CD4-positive, alpha-beta T cell treated with Interleukin-1 beta for 1 hour (primary cell): Measurements from ENCODE around the gene PCYT2.

Experiments
- DNase-seq, 2 donors: peaks; one replicate each; pipeline ENCODE4 v3.0.0-alpha.2; 2020 to 2022

Gene PCYT2

DNA sequence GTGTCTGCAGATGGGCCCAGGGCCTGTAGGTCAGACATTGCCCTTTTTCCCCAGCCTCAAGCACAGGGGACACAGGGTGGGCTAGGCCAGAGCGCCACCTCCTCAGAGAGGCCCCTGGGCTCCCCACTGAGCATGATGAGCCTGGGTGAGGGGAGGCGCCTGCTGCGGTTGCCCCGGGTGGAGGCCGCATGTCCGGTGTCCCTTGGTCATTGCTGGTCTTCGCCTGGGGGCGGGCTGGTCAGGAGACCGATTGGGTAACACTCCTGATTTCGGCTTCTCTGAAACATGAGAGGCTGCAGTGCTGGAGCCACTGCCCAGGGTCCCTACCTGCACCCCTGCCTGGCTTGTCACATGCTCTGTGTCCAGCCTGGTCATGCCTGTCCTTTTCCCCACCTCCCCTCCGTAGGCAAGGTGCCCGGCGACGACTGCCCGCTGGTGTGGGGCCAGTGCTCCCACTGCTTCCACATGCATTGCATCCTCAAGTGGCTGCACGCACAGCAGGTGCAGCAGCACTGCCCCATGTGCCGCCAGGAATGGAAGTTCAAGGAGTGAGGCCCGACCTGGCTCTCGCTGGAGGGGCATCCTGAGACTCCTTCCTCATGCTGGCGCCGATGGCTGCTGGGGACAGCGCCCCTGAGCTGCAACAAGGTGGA, 11.6 kb downstream of the PCYT2 start:
- no peak for DNase-seq

DNA sequence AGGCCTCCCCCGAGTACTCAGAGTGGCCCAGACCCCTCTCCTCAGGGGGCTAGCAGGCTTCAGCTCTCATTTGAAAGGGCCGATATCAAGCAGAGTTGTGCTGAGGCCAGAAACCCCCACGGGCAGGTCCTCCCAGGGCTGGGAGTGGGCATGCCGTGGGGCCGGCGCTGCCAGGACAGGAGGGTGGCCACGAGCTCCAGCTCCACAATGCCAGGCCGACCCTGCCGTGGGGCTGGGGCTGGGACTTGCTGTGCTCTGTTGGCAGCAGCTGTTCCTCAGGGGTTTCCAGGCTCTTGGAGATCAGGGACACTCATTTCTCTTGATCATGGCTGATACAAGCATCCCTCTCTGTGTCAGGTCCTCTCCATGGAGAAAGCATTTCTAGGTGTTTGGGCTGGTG, 12.3 kb downstream of the PCYT2 start:
- no peak for DNase-seq

DNA sequence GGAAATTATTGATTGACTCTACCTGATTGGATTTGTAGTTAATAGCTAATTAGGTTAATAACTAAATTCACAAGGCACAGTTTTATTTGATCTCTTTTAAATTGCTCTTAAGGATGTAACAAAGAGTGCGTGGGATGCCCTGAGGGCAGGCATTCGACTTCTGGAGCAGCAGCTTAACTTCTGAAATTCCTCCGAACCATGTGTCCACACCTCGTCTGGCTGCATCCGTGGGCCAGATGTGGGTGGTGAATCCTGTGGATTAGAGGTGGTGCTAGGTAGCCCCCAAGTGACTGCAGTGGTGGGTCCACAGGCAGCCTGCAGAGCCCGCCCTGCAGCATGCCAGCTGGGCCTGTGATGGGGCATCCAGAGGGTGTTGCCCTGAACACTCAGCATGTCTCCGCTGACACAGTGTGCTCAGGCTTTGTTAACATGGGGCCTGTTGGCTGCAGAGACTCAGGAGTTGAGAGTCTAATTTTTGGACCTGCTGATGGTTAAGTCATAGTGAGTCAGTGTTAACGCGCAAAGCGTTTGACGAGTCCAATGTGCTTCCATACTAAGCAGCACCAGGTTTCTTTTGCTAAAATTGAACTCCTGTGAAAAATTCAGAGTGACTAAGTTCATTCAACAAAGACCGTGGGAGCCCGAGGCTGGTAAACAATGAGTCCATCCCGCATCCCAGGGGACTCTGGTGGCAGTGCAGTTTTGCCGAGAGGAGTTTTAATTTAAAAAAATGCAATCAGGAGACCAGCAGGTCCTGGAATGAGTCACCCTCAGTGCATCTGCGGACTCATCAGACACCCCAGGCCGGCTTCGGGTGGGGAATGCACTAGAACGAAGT, 13.0 kb downstream of the PCYT2 start:
- DNase-seq, result no peak

DNA sequence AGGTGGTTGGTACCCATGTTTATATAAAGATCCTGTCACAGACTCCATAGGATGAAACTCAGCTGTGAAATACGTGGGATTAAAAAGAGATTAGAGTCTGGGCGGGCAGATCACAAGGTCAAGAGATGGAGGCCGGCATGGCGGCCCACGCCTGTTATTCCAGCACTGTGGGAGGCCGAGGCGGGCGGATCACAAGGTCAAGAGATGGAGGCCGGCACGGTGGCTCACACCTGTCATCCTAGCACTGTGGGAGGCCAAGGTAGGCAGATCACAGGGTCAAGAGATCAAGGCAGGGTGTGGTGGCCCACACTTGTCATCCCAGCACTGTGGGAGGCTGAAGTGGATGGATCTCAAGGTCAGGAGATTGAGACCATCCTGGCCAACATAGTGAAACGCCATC, 15.8 kb downstream of the PCYT2 start:
- no peak for DNase-seq

DNA sequence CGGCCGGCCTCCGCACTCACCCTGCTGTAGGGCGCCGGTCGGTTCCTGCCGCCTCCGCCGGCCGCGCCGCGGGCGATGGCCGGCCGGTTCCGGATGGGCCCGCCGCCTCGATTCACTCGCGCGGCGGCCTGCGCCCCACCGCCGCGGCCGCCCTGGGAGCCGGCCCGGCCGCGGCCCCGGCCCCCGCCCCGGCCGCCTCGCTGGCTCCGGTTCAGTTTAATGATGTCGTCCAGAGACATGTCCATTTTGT, 20.0 kb downstream of the PCYT2 start:
- DNase-seq, result no peak

DNA sequence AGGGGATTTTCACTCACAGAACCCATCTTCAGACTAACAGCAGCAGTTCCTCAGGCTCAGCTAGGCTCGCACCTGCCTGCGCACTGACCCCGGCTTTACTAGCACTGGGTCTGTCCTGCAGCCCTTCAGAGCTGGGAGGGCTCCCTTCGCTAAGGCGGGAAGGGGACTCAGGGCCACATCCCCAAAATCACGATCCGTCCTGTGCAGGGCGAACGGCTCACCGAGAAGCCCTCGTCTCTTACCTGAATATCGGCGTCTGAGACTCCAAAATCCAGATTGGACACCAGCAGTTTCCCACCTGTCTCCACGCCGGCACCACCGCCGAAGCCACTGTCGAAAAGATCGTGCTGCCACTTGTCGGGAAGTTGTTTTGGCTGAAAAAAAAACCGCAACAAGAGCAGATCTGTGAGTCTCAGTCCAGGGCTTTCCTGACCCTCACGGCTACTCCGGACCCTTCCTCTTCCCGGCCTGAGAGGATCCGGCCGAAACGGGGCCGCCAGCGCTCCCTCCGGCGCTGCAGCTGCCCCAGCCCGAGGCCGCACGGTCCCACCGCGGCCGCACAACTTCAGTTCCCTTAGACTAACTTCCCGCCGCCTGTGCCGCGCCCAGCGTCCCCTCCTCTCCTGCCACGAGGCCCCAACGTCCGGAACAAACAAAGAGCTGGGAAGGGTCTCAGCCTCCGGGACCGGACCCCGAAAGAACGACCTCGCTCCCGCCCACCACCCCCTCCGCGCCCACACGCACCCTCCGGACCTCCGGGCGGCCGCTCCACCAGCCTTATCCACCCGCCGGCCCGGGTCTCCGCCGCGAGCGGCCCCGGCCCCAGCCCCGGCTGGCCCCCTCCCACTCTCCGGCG, 20.5 kb downstream of the PCYT2 start:
- DNase-seq, result no peak

DNA sequence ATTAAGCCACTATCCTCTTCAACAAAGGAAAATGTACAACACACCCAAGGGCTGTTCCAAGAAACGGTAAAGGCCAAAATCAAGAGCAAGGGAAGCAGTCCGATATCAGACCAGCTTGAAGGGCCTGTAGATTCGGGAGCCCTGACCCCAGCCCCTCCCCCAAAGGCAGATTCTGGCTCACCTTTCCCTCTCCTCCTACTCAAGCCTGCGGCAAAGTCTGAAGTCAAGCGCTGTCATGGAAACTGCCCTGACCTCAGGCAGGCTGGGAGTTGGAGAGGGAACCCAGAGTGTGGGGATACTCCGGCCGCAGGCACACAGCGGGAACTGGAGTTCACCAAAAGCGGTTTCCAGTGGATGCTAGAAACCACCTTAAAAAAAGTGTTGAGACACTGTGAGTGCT, 21.6 kb downstream of the PCYT2 start:
- DNase-seq, result no peak

DNA sequence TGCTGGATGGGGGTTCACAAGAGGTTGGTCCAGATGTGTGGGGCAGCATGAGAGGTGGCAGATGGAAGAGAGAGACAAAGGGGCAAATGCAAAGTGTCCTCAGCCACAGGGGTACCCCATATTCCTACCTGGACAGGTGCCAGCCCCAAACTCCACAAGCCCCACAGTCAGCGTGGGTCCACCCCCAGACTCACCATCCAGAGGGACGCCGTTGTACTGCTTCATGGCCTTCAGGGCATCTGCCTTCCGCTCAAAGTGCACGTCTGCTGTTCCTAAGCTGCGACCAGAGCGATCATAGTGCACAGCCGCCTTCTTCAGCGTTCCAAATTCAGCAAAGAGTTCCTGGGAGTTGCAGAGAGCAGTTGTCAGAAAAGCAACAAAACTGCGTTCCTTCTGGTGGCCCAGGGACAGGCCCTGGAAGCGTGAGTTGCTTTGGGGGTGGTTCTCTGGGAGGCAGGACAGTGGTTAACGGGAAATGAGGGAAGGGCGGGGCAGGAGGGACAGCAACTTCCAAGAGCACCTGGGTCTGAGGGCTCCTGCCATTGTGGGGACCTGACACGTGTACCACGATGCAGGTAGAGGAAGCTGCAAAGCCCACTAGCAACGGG, 22.1 kb downstream of the PCYT2 start:
- no peak for DNase-seq

DNA sequence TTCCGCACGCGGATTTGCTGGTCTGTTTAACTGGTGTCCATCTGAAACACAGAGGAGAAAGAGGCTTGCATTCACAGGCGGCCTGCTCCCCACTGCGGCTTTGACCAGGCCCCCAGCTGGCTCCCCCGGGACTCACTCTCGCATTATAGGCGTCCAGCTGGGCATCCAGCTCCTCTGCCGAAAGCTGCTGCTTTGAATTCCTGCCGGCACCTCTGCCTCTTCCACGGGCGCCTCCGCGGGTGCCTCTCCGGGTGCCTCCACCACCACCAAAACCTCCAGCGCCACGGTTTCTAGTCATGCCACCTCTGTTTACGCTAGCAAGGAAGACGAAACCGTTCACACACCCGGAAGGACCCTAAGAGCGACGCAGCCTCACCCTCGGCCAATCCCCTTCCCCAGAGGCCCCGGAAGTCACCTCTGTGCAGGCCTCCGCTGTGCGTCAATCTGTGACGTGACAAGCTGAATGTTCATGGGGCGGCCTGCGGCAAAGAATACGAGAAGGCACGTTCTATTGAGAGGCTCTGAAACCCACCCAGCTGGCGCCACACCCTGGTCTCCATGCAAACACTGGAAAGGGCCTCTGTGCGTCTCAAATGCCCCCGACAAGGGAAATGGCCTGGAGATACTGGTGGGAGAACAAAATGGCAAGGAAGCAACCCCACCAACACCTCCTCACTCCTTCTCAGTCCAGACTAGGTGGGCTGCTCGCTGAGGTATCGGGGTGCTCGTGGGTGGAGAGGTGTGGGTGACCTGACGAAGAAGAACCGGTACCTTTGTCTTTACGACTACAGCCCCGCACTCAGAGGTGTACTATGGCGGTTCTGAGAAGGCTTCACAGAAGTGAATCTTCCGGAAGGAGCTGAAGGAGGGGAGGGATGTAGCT, 22.9 kb downstream of the PCYT2 start:
- no peak for DNase-seq

DNA sequence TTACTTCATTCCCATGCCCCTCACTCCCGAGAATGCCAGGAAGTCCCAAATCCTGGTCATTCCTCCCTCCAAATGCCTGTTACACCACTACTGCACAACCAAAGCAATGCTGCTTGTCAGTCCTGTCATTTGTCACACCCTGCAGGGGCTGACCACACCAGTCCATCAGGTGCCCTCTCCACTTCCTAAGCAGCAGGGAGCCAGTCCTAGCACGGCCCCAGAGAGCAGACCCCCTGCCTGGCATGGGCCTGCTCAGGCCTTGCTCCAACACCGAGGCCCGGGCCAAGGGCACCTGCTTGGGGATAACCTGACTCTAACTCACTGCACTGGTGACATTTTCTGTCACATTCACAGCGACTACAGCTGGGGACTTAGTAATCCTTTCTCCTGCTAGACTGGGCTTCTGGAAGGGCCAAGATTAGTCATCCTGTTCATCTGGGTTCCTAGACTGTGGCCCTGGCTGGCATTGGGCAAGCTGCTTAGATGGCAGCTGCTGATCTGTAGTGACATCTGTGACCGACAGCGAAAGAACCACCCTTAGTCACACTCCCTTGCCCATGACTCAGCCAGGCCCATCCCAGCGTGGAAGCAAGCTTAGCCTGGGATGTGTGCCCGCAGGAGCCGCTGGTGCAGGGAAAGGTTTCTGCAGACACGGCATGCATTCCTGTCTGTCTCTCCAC, 25.2 kb downstream of the PCYT2 start:
- DNase-seq, result no peak

DNA sequence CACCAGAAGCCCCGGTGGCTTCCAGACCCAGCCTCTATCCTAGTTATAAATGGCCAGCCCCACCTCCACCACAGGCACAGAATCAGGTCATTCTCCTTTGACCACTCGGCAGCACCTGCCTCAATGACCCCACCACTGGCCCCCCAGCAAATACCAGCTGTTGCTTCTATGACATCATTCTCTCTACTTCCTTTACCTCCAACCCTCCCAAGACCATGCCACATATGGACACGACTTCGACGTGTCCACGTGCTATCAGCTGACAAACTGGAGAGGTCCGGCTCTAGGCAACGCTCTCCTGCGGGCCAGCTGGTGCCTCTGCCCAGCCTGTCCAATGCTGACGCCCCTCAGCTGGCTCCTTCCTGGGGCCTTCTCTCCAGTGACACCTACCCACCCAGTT, 25.7 kb downstream of the PCYT2 start:
- DNase-seq, result no peak

DNA sequence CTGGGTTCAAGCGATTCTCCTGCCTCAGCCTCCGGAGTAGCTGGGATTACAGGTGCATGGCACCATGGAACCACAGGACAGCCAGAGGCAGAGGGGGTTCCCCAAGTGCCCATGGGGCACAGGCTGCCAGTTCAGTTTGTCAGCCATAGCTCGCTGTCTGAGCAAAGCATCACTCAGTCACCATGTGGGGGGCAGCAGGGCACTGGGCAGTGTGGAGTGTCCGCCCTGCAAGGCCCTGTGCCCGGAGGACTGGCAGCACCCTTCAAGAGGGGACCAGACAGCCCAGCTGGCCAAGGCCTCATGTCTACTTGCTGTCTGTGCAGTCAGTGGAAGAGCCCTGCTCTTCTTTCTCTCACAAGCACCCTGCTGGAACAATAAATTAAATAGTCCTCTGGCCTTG, 26.2 kb downstream of the PCYT2 start:
- DNase-seq, result no peak

DNA sequence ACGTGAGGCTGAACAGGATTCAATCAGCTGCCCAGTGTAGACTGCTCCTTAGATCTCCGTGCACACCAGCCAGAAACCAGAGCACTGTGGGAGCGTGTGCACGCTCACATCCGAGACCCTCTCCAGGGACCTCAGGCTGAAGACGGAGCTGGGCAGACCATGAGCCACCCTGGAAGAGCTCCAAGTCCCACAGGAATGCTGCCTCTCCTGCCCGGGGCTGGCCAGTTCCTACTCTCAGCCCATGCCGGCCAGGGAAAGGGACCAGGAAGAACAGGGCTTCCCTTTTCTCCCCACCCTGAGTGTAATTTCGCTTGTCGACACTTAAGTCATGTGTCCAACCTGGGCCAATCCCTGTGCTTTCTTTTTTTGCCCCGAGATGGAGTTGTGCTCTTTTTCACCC, 26.7 kb downstream of the PCYT2 start:
- DNase-seq, result no peak

DNA sequence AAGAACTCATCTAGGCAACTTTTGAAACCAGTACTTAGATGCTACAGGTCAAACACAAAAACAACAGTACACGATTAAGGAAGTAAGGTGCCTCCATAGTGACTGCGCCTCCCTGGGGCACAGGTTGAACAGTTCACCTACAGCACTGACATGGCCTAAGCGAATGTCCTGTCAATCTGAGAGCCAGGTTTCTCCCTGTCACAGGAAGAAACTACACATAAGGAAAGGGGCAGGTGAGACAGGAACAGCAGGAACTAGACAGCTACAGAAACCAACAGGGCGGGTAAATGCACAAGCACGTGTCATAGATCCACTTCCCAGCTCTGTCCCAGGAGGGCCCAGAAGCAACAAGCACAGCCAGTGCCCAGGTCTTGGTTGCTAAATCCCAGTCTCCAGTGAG, 32.1 kb downstream of the PCYT2 start:
- no peak for DNase-seq

DNA sequence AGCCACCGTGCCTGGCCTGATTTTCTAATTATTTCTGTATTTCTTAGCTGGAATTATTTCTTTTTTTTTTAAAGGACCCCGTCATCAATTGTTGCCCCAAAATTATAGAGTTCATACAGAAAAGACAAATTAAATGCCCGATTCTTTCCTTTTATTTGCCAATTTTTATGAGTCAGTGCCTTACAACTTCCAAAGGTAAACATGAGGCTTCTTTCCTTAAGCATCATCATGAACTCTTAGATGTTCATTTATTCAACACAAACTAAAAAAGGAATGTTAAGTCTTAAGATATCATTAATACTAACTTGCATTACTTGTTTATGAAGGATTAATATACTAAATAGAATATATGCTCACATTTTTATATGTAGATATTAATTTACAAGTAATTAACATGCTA, 32.9 kb downstream of the PCYT2 start:
- no peak for DNase-seq

DNA sequence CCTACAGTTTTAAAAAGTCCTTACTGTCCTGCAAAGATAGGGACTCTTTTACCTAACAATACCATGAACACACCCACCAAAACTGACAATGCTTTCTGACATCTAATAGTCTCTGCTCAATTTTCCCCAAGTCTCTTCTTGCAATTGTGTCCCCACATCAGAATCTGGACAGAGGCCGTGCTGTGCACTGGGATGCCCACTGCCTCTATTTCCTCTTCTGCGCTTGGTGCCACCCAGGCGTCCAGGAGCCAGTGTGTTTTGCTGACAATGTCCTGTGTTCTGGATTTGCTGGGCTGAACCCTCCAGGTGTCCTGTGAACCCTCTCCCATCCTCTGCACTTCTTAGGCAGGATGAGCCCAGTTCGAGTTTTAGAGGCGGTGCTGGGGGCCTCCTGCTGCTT, 33.6 kb downstream of the PCYT2 start:
- DNase-seq, result no peak

DNA sequence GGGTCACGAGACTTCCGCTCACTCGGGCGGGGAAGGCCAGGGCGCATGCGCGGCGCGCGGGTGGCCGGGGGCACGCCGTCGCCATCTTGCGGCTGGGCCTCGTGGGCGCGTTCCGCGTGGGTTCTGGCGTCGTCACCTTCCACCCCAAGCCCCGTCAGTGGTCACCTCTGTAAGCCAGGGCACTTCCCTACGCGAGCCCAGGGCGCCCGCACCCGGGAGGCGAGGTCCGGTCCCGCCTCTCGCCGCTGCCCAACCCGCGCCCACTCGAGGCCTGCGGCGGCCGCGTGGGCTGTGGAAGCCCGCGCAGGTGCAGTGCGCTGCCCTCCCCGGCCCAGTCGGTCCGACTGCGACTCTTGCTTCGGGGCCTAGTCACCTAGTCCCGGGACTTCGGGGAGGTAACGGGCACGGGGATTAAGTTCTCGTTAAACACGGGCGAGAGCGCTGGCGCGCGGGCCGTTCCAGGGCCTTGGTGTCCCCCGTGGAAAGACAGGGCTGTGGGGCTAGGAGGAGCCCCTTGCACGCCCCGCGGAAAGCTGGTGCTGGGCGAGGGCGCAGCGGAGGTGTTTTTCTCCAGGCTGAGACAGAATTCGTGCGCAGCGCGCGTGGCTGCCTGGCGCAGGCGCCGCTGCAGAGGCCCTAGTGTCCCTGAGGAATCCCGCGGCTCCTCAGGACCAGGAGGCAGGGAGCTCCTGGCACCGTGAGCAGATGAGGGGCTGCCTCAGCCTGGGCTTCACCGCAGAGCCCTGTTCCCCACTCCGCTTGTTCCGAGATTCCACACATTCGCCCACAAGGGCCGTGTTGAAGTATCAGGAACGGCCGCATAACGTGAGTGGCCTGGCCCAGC, 39.6 kb downstream of the PCYT2 start:
- peak; percentile 95 to 96 for DNase-seq

DNA sequence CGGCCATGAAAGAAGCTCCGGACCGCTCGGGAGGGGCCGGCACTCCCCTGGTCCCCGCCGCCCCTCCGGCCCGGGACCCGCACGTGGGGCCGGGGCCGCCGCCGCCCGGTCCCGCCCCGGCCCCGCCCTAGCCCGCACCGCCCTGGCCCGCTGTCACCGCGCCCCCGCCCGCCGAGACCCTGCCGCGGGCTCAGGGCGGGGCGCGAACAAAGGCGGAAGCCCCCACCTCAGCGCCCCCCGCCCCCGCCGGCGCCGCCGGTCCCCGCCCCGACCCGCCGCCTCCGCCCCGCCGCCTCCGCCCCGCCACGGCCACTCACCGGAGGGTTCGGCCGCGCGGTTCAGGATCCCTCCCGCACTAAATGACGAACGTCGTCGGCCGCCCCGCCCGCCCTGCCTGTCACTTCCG, 40.2 kb downstream of the PCYT2 start, which contains the start of gene ARHGDIA:
TSS of gene ARHGDIA (minus strand) at position 357 of the 406 bp plus-strand sequence. CDS start 1,407 bp downstream, outside the sequence.
- no peak for DNase-seq

DNA sequence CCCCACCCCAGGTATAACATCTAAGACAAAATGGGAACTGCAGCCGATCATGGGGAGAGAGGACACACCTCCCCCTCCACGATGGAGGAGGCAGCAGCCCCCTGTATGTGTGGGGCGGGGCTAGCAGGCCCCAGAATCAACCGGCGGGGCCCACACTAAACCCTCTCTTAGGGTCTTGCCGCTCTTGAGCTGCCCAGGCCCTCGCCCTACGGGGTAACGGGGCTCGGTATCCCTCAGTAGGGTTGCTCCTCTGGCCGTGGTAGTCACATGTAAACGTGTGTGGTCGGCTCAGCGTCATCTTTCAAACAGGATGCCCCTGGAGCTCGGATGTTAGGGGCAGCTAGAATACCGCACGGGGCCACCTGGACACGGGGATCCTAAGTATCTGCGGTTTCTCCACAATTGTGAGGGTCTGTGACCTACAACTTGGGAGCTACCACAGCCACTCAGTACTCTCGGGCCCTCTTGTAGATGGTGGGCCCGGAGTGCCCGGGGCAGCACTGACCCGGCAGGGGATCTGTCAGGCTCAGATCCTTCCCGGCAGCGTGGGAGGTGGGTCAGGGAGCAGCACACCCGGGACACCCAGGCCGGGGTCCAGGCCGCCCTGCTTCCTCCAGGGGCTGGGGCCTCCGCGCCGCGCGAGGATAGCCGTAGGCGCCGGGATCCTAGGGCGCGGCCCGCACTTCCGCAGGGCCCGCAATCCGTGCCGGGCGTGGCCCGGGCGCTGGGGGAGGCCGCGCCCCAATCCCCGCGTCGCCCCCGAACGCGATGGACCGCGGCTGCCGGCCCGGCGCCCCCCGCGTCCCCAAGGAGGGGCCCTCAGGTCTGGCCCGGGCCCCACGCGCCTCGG, 40.8 kb downstream of the PCYT2 start:
- DNase-seq, result peak; percentile 45 to 54
